ENCODE results near the gene PNPLA1. TPM values are rescaled to one million over a fixed set of nuclear protein-coding genes. Genes with fewer than 3 reads are reported as not detected.

The PNPLA1 gene
- total RNA-seq, 1 donor from 2014 or later = not detected

GRCh38 chr6:36323062-36323461 is 53.2 kb downstream of the PNPLA1 start:
- Mint-ChIP-seq H3K4me1 (ENCODE audit: low read depth, unreplicated experiment) (peaks cover 38% of the 10 kb centered on the region), H3K4me3 (ENCODE audit: unreplicated experiment) (no peak overlapping the region), H3K9me3 (ENCODE audit: unreplicated experiment) (peaks cover 9% of the 10 kb centered on the region), H3K27me3 (ENCODE audit: unreplicated experiment) (peaks cover 8% of the 10 kb centered on the region), H3K27ac (ENCODE audit: unreplicated experiment) (no peak overlapping the region), H3K36me3 (ENCODE audit: unreplicated experiment) (no peaks in the 10 kb centered on the region)
- no peak for TF ChIP-seq CTCF (IDR thresholded peaks at IDR 0.05; ENCODE audit: partially characterized antibody, unreplicated experiment)
- DNase-seq = peak; percentile 58

GRCh38 chr6:36324191-36324590 is 54.3 kb downstream of the PNPLA1 start:
- Mint-ChIP-seq H3K4me3 (ENCODE audit: unreplicated experiment) (no peak overlapping the region), H3K36me3 (ENCODE audit: unreplicated experiment) (no peaks in the 10 kb centered on the region), H3K9me3 (ENCODE audit: unreplicated experiment) (peaks cover 5% of the 10 kb centered on the region), H3K27ac (ENCODE audit: unreplicated experiment) (no peak overlapping the region), H3K27me3 (ENCODE audit: unreplicated experiment) (peaks cover 8% of the 10 kb centered on the region), H3K4me1 (ENCODE audit: low read depth, unreplicated experiment) (peaks cover 33% of the 10 kb centered on the region)
- TF ChIP-seq CTCF (IDR thresholded peaks at IDR 0.05; ENCODE audit: partially characterized antibody, unreplicated experiment) = no peak
- no peak for DNase-seq

GRCh38 chr6:36324715-36325114 is 54.9 kb downstream of the PNPLA1 start:
- Mint-ChIP-seq H3K36me3 (ENCODE audit: unreplicated experiment) (no peaks in the 10 kb centered on the region), H3K27ac (ENCODE audit: unreplicated experiment) (no peak overlapping the region), H3K27me3 (ENCODE audit: unreplicated experiment) (peaks cover 4% of the 10 kb centered on the region), H3K4me1 (ENCODE audit: low read depth, unreplicated experiment) (peaks cover 33% of the 10 kb centered on the region), H3K4me3 (ENCODE audit: unreplicated experiment) (no peak overlapping the region), H3K9me3 (ENCODE audit: unreplicated experiment) (peaks cover 3% of the 10 kb centered on the region)
- TF ChIP-seq CTCF (IDR thresholded peaks at IDR 0.05; ENCODE audit: partially characterized antibody, unreplicated experiment) = no peak
- DNase-seq = no peak

- Mint-ChIP-seq H3K4me1 (ENCODE audit: low read depth, unreplicated experiment) (peaks cover 33% of the 10 kb centered on the region), H3K27ac (ENCODE audit: unreplicated experiment) (peak overlapping the region; percentile 89)
- DNase-seq = peak; percentile 77
These were observed 56.6 kb downstream of the PNPLA1 start for GRCh38 chr6:36326356-36326995.

More at GRCh38 chr6:36326356-36326995, 56.6 kb downstream of the PNPLA1 start:
- no peak for TF ChIP-seq CTCF (IDR thresholded peaks at IDR 0.05; ENCODE audit: partially characterized antibody, unreplicated experiment)
- H3K27me3 Mint-ChIP-seq (ENCODE audit: unreplicated experiment) = peaks cover 4% of the 10 kb centered on the region
- no peaks in the 10 kb centered on the region for H3K36me3 Mint-ChIP-seq (ENCODE audit: unreplicated experiment)
- peak overlapping the region; percentile 80 for H3K4me3 Mint-ChIP-seq (ENCODE audit: unreplicated experiment)
- peaks cover 3% of the 10 kb centered on the region for H3K9me3 Mint-ChIP-seq (ENCODE audit: unreplicated experiment)
